ENCODE measurements around the gene RPL13. TPM values are rescaled to one million over a fixed set of nuclear protein-coding genes. Genes with fewer than 3 reads are reported as not detected.

RPL13 gene
- total RNA-seq, 1 donor from 2014 or later: 1,914 TPM

DNA sequence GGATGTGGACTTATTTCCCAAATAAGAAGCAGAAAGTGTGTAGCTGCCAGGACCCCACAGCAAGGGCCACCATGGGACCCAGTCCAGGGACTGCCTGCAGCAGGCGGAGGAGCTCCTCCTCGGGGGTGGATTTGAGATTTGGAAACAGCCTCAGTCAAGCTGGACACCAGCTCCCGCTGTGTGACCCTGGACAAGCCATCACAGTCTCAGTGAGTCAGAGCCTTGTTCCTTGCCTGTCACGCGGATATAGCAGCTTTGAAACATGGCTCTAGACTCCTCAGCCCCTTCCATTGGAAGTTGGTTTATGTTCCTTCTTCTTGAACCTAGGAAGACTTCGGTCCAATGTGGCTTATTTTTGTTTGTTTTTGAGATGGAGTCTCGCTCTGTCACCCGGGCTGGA lies 40.5 kb downstream of the RPL13 start:
- H3K4me2 ChIP-seq: no peak overlapping the region
- H3K27ac ChIP-seq: no peak overlapping the region
- no peak overlapping the region for H3K4me3 Mint-ChIP-seq
- DNase-seq (ENCODE audit: low spot score): no peak
- no peak overlapping the region for H3K4me3 ChIP-seq
- no peak overlapping the region for H3K9ac ChIP-seq
- peaks cover 13% of the 10 kb centered on the region for H3F3A ChIP-seq (ENCODE audit: low read depth)
- TF ChIP-seq EZH2 (IDR thresholded peaks at IDR 0.05): no peak
- TF ChIP-seq EZH2phosphoT487 (IDR thresholded peaks at IDR 0.05): no peak
- TF ChIP-seq, protein P1, sequence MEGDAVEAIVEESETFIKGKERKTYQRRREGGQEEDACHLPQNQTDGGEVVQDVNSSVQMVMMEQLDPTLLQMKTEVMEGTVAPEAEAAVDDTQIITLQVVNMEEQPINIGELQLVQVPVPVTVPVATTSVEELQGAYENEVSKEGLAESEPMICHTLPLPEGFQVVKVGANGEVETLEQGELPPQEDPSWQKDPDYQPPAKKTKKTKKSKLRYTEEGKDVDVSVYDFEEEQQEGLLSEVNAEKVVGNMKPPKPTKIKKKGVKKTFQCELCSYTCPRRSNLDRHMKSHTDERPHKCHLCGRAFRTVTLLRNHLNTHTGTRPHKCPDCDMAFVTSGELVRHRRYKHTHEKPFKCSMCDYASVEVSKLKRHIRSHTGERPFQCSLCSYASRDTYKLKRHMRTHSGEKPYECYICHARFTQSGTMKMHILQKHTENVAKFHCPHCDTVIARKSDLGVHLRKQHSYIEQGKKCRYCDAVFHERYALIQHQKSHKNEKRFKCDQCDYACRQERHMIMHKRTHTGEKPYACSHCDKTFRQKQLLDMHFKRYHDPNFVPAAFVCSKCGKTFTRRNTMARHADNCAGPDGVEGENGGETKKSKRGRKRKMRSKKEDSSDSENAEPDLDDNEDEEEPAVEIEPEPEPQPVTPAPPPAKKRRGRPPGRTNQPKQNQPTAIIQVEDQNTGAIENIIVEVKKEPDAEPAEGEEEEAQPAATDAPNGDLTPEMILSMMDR (IDR thresholded peaks at IDR 0.05): no peak
- H3K79me2 ChIP-seq (ENCODE audit: low read depth): no peaks in the 10 kb centered on the region
- no peaks in the 10 kb centered on the region for H3K9me3 ChIP-seq (ENCODE audit: low read depth)
- no peak overlapping the region for H2AFZ ChIP-seq (replicated peaks)
- no peaks in the 10 kb centered on the region for H3K36me3 Mint-ChIP-seq
- no peaks in the 10 kb centered on the region for H3K9me3 Mint-ChIP-seq
- H3K4me1 Mint-ChIP-seq: peaks cover 28% of the 10 kb centered on the region
- peaks cover 2% of the 10 kb centered on the region for H3K27me3 Mint-ChIP-seq (ENCODE audit: insufficient read depth, low read depth)
- H4K20me1 ChIP-seq (ENCODE audit: low read depth): peaks cover 4% of the 10 kb centered on the region
- H3K27me3 ChIP-seq: peaks cover 6% of the 10 kb centered on the region
- peaks cover 4% of the 10 kb centered on the region for H3K4me1 ChIP-seq
- no peak overlapping the region for H3K27ac Mint-ChIP-seq
- H3K36me3 ChIP-seq: no peaks in the 10 kb centered on the region

DNA sequence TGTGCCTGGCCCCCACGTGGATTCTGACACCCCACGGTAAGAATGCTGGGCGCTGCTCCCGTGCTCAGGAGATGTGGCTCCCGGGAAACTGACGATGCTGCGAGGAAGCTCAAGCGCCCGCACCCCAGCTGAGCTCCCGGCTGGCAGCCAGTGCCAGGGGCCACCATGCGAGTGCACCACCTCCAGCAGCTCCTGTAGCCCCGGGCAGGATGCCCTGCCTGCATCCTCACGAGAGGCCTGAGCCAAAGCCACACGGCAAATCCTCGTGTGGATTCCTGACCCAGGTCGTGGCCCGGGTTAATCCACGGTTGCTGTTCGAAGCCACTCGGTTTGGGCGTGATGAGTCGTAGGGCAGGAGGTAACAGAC lies 41.4 kb downstream of the RPL13 start:
- Histone ChIP-seq H3K4me2 (peak overlapping the region; percentile 60), H2AFZ (replicated peaks) (no peak overlapping the region)

DNA sequence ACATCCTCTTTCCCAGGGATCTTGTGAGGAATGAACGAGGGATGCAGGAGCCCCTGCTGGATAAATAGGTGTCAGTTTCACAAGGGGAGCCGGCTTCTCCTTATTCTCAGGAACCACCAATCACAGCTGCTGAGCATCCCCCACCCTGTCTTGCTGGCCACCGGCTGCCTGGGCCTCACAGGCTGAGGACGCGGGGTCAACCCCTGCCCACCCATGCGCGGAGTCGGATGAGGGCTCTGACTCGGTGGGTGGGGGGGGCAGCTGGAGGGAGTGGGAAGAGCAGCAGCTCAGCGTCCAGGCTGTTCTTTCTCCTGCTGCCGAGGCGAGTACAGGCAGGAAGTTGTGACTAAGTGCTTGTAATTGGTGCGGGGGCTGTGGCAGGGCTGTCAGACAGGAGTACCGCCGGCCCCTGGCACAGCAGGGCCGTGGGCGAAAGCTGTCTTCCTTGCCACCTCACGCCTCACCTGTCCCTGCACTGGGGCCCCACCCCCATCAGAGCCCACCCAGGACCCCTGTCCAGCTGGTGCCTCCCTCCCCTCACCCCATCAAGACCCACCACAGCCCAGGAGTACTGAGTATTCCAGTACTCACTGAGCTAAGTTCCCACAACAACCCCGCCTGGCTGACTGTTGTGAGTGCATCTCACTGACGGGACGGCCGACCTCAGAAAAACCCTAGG lies 41.9 kb downstream of the RPL13 start:
- TF ChIP-seq, protein P1 (IDR thresholded peaks at IDR 0.05): no peak
- no peak for TF ChIP-seq EZH2 (IDR thresholded peaks at IDR 0.05)
- TF ChIP-seq EZH2phosphoT487 (IDR thresholded peaks at IDR 0.05): no peak
- Mint-ChIP-seq H3K9me3 (no peaks in the 10 kb centered on the region), H3K4me3 (peak overlapping the region; percentile 69), H3K4me1 (peaks cover 28% of the 10 kb centered on the region), H3K36me3 (no peaks in the 10 kb centered on the region), H3K27ac (peak overlapping the region; percentile 73), H3K27me3 (ENCODE audit: insufficient read depth, low read depth) (peaks cover 2% of the 10 kb centered on the region)
- Histone ChIP-seq H3K9me3 (ENCODE audit: low read depth) (no peaks in the 10 kb centered on the region), H2AFZ (replicated peaks) (no peak overlapping the region), H3K27ac (no peak overlapping the region), H3F3A (ENCODE audit: low read depth) (peaks cover 13% of the 10 kb centered on the region), H3K4me2 (peak overlapping the region; percentile 60), H3K9ac (no peak overlapping the region), H3K79me2 (ENCODE audit: low read depth) (no peaks in the 10 kb centered on the region), H3K27me3 (peaks cover 6% of the 10 kb centered on the region), H4K20me1 (ENCODE audit: low read depth) (peaks cover 4% of the 10 kb centered on the region), H3K36me3 (no peaks in the 10 kb centered on the region), H3K4me1 (peaks cover 4% of the 10 kb centered on the region), H3K4me3 (no peak overlapping the region)
- DNase-seq (ENCODE audit: low spot score): peak; percentile 88

More for the DNA sequence above, 41.4 kb downstream of the RPL13 start:
- Mint-ChIP-seq H3K27ac (no peak overlapping the region), H3K27me3 (ENCODE audit: insufficient read depth, low read depth) (peaks cover 2% of the 10 kb centered on the region), H3K9me3 (no peaks in the 10 kb centered on the region), H3K4me1 (peaks cover 28% of the 10 kb centered on the region), H3K4me3 (no peak overlapping the region), H3K36me3 (no peaks in the 10 kb centered on the region)
- no peak overlapping the region for H3K9ac ChIP-seq
- peaks cover 4% of the 10 kb centered on the region for H3K4me1 ChIP-seq
- no peak for DNase-seq (ENCODE audit: low spot score)
- no peaks in the 10 kb centered on the region for H3K9me3 ChIP-seq (ENCODE audit: low read depth)
- H4K20me1 ChIP-seq (ENCODE audit: low read depth): peaks cover 4% of the 10 kb centered on the region
- no peaks in the 10 kb centered on the region for H3K36me3 ChIP-seq
- H3K27me3 ChIP-seq: peaks cover 6% of the 10 kb centered on the region
- no peaks in the 10 kb centered on the region for H3K79me2 ChIP-seq (ENCODE audit: low read depth)
- H3K4me3 ChIP-seq: no peak overlapping the region
- peaks cover 13% of the 10 kb centered on the region for H3F3A ChIP-seq (ENCODE audit: low read depth)
- no peak overlapping the region for H3K27ac ChIP-seq
- TF ChIP-seq, protein P1 (IDR thresholded peaks at IDR 0.05): no peak
- no peak for TF ChIP-seq EZH2phosphoT487 (IDR thresholded peaks at IDR 0.05)

All from neural progenitor cell (in vitro differentiated cells).